Neural crest cell (in vitro differentiated cells): ENCODE data around the gene MGST3. TPM values are rescaled to one million over a fixed set of nuclear protein-coding genes. Genes with fewer than 3 reads are reported as not detected.
A peak's percentile ranks its signal among the peaks of the same experiment; 100 is the strongest.

ENCODE experiments used
- DNase-seq: peaks from one replicate; pipeline ENCODE4 v3.0.0; 2021; ENCODE audit warnings: low read depth, mixed read lengths, low spot score
- H3K27ac Mint-ChIP-seq: one replicate; pipeline ENCODE4 v1.8.0; 2021; ENCODE audit warnings: mild to moderate bottlenecking, mixed read lengths; ENCODE audit not compliant: unreplicated experiment
- H3K27me3 Mint-ChIP-seq: 2 replicates; pipeline ENCODE4 v1.8.0; 2021; ENCODE audit warnings: low read depth, mild to moderate bottlenecking, mixed read lengths
- H3K36me3 Mint-ChIP-seq: 2 replicates; pipeline ENCODE4 v1.8.0; 2021; ENCODE audit warnings: low read depth, mild to moderate bottlenecking, mixed read lengths
- H3K4me1 Mint-ChIP-seq: 2 replicates; pipeline ENCODE4 v1.8.0; 2021; ENCODE audit warnings: mixed read lengths
- H3K4me3 Mint-ChIP-seq: one replicate; pipeline ENCODE4 v1.8.0; 2021; ENCODE audit warnings: mild to moderate bottlenecking, mixed read lengths
- H3K9me3 Mint-ChIP-seq: 2 replicates; pipeline ENCODE4 v1.8.0; 2021; ENCODE audit warnings: mixed read lengths
- CTCF ChIP-seq: fragments of 200-600 bp; sonication (generic); conservative IDR thresholded peaks from 2 replicates; pipeline ENCODE4 v1.5.0; 2021; ENCODE audit warnings: antibody characterized with exemption, mild to moderate bottlenecking
- total RNA-seq: library from RNA; stranded (reverse); gene quantifications from 2 replicates; pipeline ENCODE4 v1.2.1, GENCODE V29; 2021

MGST3 gene
- total RNA-seq, 1 donor from 2014 or later: 94.2 TPM

- Mint-ChIP-seq H3K9me3 (no peaks in the 10 kb centered on the region), H3K4me3 (no peak overlapping the region), H3K27me3 (no peaks in the 10 kb centered on the region), H3K4me1 (peaks cover 10% of the 10 kb centered on the region), H3K36me3 (no peaks in the 10 kb centered on the region), H3K27ac (no peak overlapping the region)
- no peak for DNase-seq
- TF ChIP-seq CTCF: no peak
These were observed 10.4 kb downstream of the MGST3 start for GRCh38 chr1:165641231-165641987.

GRCh38 chr1:165644064-165644735 is 13.2 kb downstream of the MGST3 start:
- no peaks in the 10 kb centered on the region for H3K9me3 Mint-ChIP-seq
- H3K4me1 Mint-ChIP-seq: peaks cover 5% of the 10 kb centered on the region
- H3K4me3 Mint-ChIP-seq: no peak overlapping the region
- H3K27ac Mint-ChIP-seq: no peak overlapping the region
- no peak for DNase-seq
- no peak for TF ChIP-seq CTCF
- H3K27me3 Mint-ChIP-seq: no peaks in the 10 kb centered on the region
- no peaks in the 10 kb centered on the region for H3K36me3 Mint-ChIP-seq

DNA sequence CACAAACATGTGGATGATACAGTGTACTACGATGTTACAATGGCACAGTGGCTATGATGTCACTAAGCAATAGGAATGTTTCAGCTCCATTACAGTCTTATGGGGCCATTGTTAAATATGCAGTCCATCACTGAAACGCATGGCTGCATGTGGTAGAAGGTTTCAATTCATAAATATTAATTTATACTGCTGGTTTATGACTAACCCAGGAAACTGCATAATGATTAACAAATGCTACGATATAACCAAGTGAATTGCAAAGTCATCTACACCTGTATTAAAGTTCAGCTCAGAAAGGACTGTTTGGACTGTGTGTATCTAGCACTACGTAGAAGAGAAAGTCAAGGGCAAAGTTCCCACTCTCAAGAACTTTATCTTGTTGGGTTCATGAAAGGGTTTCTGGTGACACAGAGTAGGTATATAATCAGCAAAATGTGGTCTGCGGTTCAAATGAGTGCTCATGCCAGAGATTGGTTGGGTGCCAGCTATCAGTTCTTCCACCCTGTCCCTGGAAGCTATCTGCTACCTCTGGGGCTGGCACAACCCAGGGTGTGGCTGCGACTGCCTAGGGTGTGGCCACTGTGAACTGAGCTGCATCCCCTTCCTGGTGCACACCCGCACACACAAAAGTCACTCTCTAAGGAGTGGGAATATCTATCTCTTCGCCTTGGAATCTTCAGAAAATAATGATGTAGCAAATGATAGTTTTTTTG is 14.8 kb downstream of the MGST3 start:
- Mint-ChIP-seq H3K4me1 (peaks cover 5% of the 10 kb centered on the region), H3K27me3 (no peaks in the 10 kb centered on the region), H3K4me3 (no peak overlapping the region), H3K27ac (no peak overlapping the region), H3K36me3 (peaks cover 2% of the 10 kb centered on the region), H3K9me3 (no peaks in the 10 kb centered on the region)
- TF ChIP-seq CTCF: no peak
- DNase-seq: no peak

DNA sequence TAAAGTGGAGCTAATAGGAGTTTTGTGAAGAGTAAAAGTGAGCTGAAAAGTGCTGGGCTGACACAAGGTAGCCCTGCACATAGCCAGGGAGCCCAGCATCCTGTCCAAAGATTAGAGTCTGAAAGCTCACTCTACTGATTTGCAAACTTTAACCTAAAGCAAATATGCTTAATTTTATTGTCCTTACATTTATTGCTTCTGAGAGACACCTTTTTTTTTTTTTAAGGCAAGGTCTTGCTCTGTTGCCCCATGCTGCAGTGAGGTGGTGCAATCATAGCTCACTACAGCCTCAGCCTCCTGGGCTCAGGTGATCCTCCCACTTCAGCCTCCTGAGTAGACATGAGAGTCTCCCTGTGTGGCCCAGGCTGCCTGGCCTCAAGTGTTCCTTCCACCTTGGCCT is 16.5 kb downstream of the MGST3 start:
- no peak overlapping the region for H3K4me3 Mint-ChIP-seq
- no peaks in the 10 kb centered on the region for H3K4me1 Mint-ChIP-seq
- no peak for TF ChIP-seq CTCF
- H3K27ac Mint-ChIP-seq: no peak overlapping the region
- no peaks in the 10 kb centered on the region for H3K9me3 Mint-ChIP-seq
- H3K36me3 Mint-ChIP-seq: peaks cover 2% of the 10 kb centered on the region
- no peaks in the 10 kb centered on the region for H3K27me3 Mint-ChIP-seq
- DNase-seq: no peak

DNA sequence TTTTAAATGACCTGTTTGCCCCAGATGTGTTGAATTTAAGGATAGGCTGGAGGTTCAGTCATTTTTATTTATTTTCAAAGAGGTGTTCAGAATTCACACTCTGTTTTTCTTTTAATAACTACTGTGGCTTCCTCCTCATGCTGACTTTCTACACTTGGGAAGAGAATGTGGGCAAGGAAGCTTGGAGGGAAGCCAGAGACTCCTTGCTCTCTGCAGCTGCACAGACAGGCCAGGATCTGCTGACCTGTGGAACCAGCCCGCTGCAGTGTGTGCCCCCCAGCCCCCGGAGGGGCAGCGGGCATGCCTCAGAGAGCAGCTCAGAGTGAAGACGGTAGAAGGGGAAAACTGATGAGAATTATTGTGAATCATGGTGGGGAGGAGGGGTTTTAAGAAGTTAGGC is 16.9 kb downstream of the MGST3 start:
- Mint-ChIP-seq H3K27ac (peak overlapping the region; percentile 99), H3K4me3 (no peak overlapping the region), H3K9me3 (no peaks in the 10 kb centered on the region), H3K27me3 (no peaks in the 10 kb centered on the region), H3K4me1 (no peaks in the 10 kb centered on the region), H3K36me3 (peaks cover 2% of the 10 kb centered on the region)
- TF ChIP-seq CTCF: no peak
- no peak for DNase-seq
